T-helper 2 cell treated with Interferon-gamma antibody and Interleukin-4, amounts not matched to agents 5 μg/mL and 100 μg/mL, for 36 hours (primary cell): ENCODE results near the gene PGP.
"Not testable (repeated sequence)": the region's sequence is repeated elsewhere in the genome, so short reads cannot be mapped to it uniquely, and the experiment has no call there.

Experiments
- DNase-seq: peaks from one replicate; pipeline ENCODE4 v3.0.0; 2021; ENCODE audit warnings: low spot score
- H3K27ac Mint-ChIP-seq: one replicate; pipeline ENCODE4 v1.8.0; 2021; ENCODE audit warnings: mild to moderate bottlenecking, mixed read lengths
- H3K27me3 Mint-ChIP-seq: one replicate; pipeline ENCODE4 v1.8.0; 2021; ENCODE audit warnings: low read depth, mixed read lengths
- H3K36me3 Mint-ChIP-seq: one replicate; pipeline ENCODE4 v1.8.0; 2021; ENCODE audit warnings: low read depth, mixed read lengths
- H3K4me1 Mint-ChIP-seq: one replicate; pipeline ENCODE4 v1.8.0; 2021; ENCODE audit warnings: low read depth, mixed read lengths
- H3K4me3 Mint-ChIP-seq: one replicate; pipeline ENCODE4 v1.8.0; 2022; ENCODE audit warnings: mild to moderate bottlenecking, moderate library complexity, mixed read lengths
- H3K9me3 Mint-ChIP-seq: one replicate; pipeline ENCODE4 v1.8.0; 2021; ENCODE audit warnings: mixed read lengths

PGP gene

GRCh38 chr16:2243781-2244180 is 29.1 kb upstream of the PGP start:
- H3K27ac Mint-ChIP-seq = no peak overlapping the region
- H3K36me3 Mint-ChIP-seq = peaks cover 11% of the 10 kb centered on the region
- no peaks in the 10 kb centered on the region for H3K9me3 Mint-ChIP-seq
- DNase-seq = no peak
- H3K4me1 Mint-ChIP-seq = no peaks in the 10 kb centered on the region
- no peak overlapping the region for H3K4me3 Mint-ChIP-seq
- H3K27me3 Mint-ChIP-seq = no peaks in the 10 kb centered on the region

DNA sequence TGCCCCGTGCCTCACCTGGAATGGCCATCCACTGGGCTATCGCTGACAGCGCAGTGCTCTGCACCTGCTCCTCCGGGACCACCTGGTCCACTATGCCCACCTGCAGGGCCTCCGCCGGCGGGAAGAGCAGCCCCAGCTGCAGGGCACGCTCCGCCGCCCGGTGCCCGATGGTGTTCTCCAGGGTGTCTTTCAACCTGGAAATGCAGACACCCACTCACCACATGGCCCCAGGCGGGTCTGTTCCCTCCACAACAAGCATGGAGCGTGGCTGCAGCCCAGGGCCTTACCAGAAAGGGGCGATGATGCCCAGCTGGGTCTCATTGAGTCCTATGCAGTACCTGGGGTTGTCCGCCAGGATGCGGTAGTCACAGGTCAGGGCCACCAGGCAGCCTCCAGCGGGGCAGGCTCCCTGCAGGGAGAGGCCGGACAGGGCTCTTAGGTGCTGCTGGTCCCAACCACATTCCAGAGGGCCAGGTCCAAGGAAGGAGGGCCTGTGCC is 28.4 kb upstream of the PGP start:
- Mint-ChIP-seq H3K27me3 (no peaks in the 10 kb centered on the region), H3K4me1 (no peaks in the 10 kb centered on the region), H3K36me3 (peaks cover 11% of the 10 kb centered on the region), H3K9me3 (no peaks in the 10 kb centered on the region), H3K4me3 (no peak overlapping the region), H3K27ac (no peak overlapping the region)
- DNase-seq = no peak

DNA sequence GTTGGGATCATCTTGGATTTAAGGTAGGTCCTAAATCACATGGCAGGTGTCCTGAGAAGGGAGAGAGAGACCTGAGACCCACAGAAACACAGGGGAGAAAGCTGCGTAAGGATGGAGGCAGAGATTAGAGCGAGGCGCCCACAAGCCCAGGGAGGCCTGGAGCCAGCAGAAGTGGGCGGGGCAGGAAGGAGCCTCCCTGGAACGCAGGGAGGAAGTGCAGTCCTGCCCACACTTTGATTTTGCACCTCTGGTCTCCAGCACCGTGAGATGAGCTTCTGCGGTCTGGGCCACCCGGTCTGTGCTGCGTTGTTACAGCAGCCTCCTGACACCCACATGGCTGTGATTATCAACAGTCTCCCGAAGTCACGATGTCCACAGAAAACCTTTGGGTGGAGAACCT is 28.0 kb upstream of the PGP start:
- Mint-ChIP-seq H3K4me1 (no peaks in the 10 kb centered on the region), H3K4me3 (no peak overlapping the region), H3K9me3 (no peaks in the 10 kb centered on the region), H3K27ac (no peak overlapping the region), H3K27me3 (no peaks in the 10 kb centered on the region), H3K36me3 (peaks cover 9% of the 10 kb centered on the region)
- DNase-seq = no peak

- DNase-seq, H3K9me3 Mint-ChIP-seq, H3K27me3 Mint-ChIP-seq, H3K4me1 Mint-ChIP-seq, H3K36me3 Mint-ChIP-seq, H3K4me3 Mint-ChIP-seq, H3K27ac Mint-ChIP-seq: not testable (repeated sequence)
Observed at GRCh38 chr16:2240331-2240730, 25.7 kb upstream of the PGP start.

- no peak overlapping the region for H3K4me3 Mint-ChIP-seq
Observed at GRCh38 chr16:2238838-2239675, 24.4 kb upstream of the PGP start.

DNA sequence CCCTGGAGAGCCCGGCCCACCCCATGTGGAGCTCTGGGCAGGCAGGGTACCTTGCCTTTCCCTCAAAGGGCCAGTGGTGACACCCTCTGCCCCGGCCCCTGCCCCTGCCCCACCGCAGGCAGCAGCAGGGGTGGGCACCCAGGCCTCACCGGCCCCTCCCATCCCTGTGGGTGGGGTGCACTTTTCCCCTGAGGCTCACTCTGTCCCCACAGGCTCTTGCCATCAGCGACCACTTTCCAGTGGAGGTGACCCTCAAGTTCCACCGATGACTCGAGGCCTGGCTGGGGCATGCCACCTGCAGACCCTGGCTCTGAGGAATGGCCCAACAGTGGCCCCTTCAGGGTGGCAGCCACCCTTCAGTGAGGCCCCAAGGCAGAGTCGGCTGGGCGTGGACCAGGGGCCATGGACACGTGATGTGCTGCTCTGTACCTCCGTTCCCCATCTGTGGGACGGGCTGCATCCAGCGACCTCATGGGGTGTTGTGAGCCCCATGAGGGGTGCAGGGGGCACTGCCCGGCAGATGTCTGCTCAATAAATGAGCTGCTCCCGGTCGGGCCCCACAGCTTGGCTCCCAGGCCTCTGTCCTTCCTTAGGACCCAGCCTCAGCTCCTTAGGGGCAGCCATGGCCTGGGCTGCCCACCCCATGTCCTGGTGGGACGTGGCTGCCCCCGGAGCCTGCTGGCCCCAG is 23.7 kb upstream of the PGP start:
- DNase-seq = no peak

More at GRCh38 chr16:2238838-2239675, 24.4 kb upstream of the PGP start:
- peaks cover 3% of the 10 kb centered on the region for H3K27me3 Mint-ChIP-seq
- no peak overlapping the region for H3K27ac Mint-ChIP-seq
- no peaks in the 10 kb centered on the region for H3K4me1 Mint-ChIP-seq
- peaks cover 9% of the 10 kb centered on the region for H3K36me3 Mint-ChIP-seq
- H3K9me3 Mint-ChIP-seq = no peaks in the 10 kb centered on the region
- no peak for DNase-seq

DNA sequence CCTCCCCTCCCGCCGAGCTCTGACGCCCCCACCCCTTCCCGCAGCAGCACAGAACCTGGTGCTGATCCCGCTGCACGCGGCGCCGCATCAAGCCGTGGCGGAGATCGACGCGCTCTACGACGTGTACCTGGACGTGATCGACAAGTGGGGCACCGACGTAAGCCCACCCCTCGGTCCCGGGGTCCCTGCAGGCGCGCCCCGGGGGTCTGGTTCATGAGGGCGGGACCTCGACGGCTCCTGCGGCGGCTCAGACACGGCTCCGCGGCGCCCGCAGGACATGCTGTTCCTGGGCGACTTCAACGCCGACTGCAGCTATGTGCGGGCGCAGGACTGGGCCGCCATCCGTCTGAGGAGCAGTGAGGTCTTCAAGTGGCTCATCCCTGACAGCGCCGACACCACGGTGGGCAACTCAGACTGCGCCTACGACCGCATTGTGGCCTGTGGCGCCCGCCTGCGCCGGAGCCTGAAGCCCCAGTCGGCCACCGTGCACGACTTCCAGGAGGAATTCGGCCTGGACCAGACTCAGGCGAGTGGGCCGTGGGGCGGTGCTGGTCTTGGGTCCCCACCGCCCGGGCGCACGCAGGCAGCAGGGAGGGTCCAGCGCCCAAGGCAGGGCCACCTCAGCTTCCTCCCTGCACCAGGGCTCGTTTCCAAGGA is 23.0 kb upstream of the PGP start:
- Mint-ChIP-seq H3K4me3 (no peak overlapping the region), H3K36me3 (peaks cover 12% of the 10 kb centered on the region), H3K4me1 (no peaks in the 10 kb centered on the region), H3K9me3 (no peaks in the 10 kb centered on the region), H3K27me3 (peaks cover 3% of the 10 kb centered on the region), H3K27ac (no peak overlapping the region)
- DNase-seq = no peak

More for the DNA sequence above, 23.7 kb upstream of the PGP start:
- Mint-ChIP-seq H3K27me3 (peaks cover 3% of the 10 kb centered on the region), H3K4me3 (no peak overlapping the region), H3K4me1 (no peaks in the 10 kb centered on the region), H3K9me3 (no peaks in the 10 kb centered on the region), H3K36me3 (peaks cover 12% of the 10 kb centered on the region), H3K27ac (no peak overlapping the region)

- H3K4me1 Mint-ChIP-seq = no peaks in the 10 kb centered on the region
- no peak overlapping the region for H3K4me3 Mint-ChIP-seq
- peaks cover 8% of the 10 kb centered on the region for H3K36me3 Mint-ChIP-seq
- DNase-seq = no peak
- H3K9me3 Mint-ChIP-seq = no peaks in the 10 kb centered on the region
- H3K27ac Mint-ChIP-seq = no peak overlapping the region
- peaks cover 3% of the 10 kb centered on the region for H3K27me3 Mint-ChIP-seq
Observed at GRCh38 chr16:2237102-2237482, 22.5 kb upstream of the PGP start.

DNA sequence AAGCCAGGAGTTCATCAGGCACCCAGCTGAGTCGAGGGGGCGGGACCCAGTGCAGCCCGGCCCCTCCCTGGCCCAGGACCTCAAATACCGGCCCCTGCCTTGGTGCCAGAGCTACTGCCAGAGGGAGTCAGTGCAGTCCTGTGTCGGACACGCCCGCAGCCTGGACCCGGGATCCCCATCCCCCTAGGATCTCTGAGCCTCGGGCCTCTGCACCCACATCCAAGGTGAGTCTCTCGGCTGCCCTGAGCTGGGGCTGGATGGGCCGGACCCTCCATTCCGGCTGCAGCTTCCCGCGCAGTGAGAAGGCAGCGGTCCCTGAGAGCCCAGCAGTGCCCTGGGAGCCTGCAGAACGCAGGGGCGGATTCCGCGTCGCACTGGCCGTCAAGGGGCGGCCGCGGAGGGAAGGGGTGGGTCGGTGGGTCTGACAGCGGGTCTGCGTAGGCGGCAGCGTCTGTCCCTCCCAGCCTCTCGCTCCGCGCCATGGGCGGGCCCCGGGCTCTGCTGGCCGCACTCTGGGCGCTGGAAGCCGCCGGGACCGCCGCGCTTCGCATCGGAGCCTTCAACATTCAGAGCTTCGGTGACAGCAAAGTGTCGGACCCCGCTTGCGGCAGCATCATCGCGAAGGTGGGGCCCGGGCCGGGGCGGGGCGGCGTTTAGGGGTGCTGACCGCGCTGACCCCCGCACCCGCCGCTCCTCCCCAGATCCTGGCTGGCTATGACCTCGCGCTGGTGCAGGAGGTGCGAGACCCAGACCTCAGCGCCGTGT is 21.9 kb upstream of the PGP start, which contains the start of gene DNASE1L2:
DNASE1L2 (plus strand) TSS at position 108 of the 765 bp plus-strand sequence; CDS start at position 481, 373 bp downstream.
- Mint-ChIP-seq H3K27me3 (peaks cover 3% of the 10 kb centered on the region), H3K36me3 (peaks cover 12% of the 10 kb centered on the region), H3K27ac (no peak within 1 kb of the TSS), H3K4me3 (no peak within 1 kb of the TSS), H3K4me1 (no peaks in the 10 kb centered on the region), H3K9me3 (no peaks in the 10 kb centered on the region)
- no peak for DNase-seq

DNA sequence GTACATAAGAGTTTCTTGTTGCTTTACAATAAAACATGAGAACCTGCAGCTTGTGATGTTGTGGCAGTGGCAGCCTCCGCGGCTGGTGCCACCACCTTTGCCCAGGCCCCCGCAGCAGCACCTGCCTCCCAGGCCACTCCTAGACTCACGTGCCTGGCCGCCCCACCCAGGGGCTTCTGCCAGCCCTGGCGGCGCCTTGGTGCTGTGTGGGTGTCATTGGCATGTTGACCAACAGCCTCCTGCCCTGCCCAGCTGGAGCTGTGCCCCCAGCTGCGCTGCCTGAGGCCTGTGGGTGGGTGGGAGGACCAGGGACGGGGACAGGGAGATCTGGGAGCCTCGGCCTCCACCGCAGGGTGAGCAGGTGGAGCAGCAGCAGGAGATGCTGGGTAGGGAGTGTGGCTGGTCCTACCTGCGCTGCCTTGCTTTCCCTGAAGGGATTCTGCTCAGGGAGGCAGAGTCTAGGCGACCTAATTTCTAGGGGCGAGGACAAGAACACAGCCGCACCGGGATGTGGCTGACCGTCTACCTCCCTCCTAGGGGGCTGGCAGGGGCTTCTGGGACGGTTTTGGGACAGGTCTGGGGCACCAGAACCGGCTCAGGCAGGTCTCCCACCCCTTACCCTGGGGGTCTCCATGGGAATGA is 21.2 kb upstream of the PGP start:
- peaks cover 3% of the 10 kb centered on the region for H3K27me3 Mint-ChIP-seq
- H3K9me3 Mint-ChIP-seq = no peaks in the 10 kb centered on the region
- no peak overlapping the region for H3K27ac Mint-ChIP-seq
- H3K4me3 Mint-ChIP-seq = no peak overlapping the region
- peaks cover 12% of the 10 kb centered on the region for H3K36me3 Mint-ChIP-seq
- no peak for DNase-seq
- H3K4me1 Mint-ChIP-seq = no peaks in the 10 kb centered on the region

GRCh38 chr16:2235234-2235651 is 20.6 kb upstream of the PGP start:
- H3K36me3 Mint-ChIP-seq = peaks cover 12% of the 10 kb centered on the region
- H3K9me3 Mint-ChIP-seq = no peaks in the 10 kb centered on the region
- no peaks in the 10 kb centered on the region for H3K4me1 Mint-ChIP-seq
- H3K27ac Mint-ChIP-seq = no peak overlapping the region
- peaks cover 3% of the 10 kb centered on the region for H3K27me3 Mint-ChIP-seq
- no peak overlapping the region for H3K4me3 Mint-ChIP-seq
- no peak for DNase-seq

- Mint-ChIP-seq H3K27me3 (peaks cover 3% of the 10 kb centered on the region), H3K4me3 (no peak overlapping the region), H3K4me1 (no peaks in the 10 kb centered on the region), H3K27ac (no peak overlapping the region), H3K36me3 (peaks cover 14% of the 10 kb centered on the region), H3K9me3 (no peaks in the 10 kb centered on the region)
- DNase-seq = no peak
Observed at GRCh38 chr16:2234813-2235170, 20.2 kb upstream of the PGP start.
